ENCODE measurements around the gene GGTLC1.
A peak's percentile ranks its signal among the peaks of the same experiment; 100 is the strongest.
"Not testable (repeated sequence)": the region's sequence is repeated elsewhere in the genome, so short reads cannot be mapped to it uniquely, and the experiment has no call there.

The GGTLC1 gene

DNA sequence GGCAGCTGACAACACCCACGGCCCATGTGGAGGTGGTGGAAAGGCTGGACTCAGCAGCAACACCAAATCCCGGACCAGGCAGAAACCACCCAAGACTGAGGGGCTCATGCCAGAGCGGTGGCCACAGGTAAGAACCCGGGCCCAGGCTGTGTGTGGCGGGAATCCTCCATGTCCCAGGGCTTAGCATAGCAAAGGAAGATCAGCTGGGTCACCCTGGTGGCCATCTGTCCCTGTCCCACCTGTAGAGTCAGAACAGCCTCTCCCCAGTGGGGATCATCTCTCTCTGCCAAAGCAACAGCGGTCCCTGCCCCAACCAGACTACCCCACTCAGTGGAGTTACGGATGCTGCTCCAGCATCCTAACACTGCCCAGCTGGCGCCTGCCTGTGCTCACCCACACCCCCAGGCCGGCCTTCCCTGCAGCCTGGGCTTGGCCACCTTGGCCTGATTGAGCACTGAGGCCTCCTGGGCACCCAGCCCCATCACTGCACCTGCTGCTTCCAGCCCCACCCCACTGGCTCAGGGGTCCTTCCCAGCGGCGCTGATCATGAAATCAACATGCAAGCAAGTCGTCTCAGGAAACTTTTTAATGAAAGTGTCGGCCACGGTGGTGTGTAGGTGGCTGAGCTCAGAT is 5.5 kb upstream of the GGTLC1 start:
- DNase-seq: not testable (repeated sequence)

DNA sequence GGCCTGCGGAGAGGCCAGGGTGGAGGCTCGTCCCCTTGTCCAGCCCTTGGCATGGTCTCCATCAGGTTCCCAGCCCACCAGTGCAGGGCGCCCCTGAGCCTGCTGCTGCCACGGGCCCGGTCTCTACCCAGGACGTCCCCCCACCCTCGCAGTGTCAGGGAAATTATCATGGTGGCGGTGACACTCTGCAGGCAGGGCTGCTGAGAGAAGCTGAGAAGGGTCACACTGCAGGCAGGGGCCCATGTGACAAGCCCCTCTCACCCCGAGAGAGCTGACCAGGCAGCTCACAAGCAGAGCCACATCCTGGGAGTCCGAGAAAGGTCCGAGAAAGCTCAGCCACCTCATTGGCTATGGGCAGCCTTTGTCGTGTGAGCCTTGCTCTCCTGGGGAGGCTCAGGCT is 4.9 kb upstream of the GGTLC1 start:
- DNase-seq: not testable (repeated sequence)

DNA sequence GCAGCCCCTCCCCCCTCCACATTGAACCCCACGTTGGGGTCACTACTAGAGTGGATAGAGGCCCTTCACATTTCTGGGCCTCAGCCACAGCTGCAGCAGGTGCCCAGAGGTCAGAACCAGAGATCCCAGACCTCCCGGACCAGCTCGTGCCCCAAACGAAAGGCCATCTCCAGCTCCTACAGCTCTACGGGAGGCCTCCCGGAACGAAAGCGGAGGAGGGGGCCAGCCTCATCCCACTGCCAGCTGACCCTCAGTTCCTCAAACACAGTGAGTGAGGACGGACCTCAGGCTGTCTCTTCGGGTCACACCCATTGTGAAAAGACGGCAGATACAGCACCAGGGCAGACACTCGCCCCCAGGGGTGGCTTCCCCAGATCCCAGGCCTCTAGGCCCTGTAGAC is 1.7 kb upstream of the GGTLC1 start:
- DNase-seq: not testable (repeated sequence)

GRCh38 chr20:23988966-23989365 is 387 bp upstream of the GGTLC1 start:
- DNase-seq: not testable (repeated sequence)

DNA sequence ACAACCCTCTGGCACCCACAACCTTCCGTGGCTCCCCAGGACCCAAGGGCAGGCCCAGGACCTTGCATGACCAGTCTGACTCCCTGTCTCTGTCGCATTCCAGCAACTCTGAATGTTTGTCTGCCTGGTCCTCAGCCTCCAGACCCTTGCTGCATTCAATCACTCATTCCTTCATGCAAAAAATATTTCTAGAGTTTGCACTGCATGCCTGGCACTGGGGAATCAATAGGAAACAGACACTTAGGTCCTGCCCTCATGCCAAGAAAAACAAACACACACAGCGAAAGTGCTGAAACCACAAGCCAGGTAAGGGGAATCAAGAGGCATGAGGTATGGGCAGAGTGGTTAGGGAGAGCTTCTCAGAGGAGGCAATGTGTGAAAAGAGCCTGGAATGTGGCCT is 1.9 kb downstream of the GGTLC1 start:
- DNase-seq: not testable (repeated sequence)

DNA sequence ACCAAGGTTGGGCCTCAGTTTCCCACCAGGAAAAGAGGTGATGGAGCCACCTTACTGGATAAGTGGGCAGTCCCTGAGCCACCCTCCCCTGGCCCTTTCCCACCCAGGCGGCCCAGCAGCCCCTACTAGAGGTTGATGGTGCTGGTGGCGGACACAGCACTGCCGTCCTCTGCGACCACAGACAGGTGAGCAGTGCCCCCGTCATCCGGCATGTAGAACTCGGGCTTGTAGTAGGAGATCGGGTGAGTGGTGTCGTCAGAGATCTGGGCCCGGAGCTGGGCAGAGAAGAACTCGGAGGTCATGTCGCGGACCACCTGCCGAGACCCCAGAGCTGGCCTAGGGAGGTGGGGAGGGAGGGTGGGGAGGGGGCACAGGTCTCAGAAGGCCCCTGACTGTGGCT is 2.3 kb downstream of the GGTLC1 start:
- DNase-seq: not testable (repeated sequence)

DNA sequence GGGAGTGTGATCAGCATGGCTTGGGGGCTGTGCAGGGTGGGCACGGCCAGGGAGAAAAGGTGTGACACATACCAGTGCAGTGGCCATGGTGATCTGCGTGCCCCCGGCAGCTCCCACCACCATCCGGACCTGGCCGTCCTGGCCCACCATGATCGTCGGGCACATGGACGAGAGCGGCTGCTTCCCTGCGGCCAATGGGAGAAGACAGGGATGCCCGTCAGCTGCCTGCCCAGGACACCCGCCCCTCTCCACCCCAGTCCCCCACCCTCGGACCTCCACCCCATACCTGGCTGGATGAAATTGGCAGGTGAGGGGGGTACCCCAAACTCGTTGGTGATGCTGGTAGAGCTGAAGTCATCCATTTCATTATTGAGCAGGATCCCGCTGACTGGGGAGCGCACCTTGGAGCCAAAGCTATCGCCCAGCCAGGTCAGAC is 2.8 kb downstream of the GGTLC1 start:
- DNase-seq: not testable (repeated sequence)

DNA sequence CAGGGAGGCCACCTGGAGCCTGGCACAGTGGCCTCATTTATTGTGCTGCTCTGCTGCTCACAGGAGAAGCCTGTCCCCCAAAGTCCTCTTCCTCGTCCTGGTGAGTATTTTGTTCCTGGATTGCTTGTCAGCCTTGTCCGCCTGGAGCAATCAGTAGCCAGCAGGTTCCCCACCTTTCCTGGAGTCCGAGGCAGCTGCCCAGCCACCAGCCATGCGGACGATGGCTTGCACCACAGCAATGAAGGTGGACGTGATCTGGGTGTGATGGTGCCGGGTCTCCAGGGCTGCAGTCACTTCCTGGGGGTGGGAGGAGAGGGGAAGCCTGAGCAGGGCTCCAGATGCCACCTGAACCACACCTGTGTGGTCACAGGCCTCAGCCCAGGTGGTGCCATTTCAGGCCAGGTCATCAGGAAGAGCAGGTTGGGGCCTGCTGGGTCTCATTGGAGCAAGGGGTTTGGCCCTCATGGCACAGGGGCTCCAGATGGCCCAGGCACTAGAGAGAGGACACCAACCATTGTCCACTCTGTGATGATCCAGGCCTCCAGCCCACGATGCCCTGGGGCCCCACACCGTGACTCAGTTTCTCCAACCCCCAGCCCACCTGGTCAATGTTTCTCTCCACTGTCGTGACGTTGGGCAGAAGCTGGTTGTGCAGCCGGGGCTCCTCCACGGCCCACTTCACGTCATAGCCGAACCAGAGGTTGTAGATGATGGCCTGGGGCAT is 3.4 kb downstream of the GGTLC1 start:
- DNase-seq: not testable (repeated sequence)

GRCh38 chr20:23984476-23985023 is 4.0 kb downstream of the GGTLC1 start:
- DNase-seq: not testable (repeated sequence)

- DNase-seq: not testable (repeated sequence)
Measured at GRCh38 chr20:23982112-23983018, 6.2 kb downstream of the GGTLC1 start.

DNA sequence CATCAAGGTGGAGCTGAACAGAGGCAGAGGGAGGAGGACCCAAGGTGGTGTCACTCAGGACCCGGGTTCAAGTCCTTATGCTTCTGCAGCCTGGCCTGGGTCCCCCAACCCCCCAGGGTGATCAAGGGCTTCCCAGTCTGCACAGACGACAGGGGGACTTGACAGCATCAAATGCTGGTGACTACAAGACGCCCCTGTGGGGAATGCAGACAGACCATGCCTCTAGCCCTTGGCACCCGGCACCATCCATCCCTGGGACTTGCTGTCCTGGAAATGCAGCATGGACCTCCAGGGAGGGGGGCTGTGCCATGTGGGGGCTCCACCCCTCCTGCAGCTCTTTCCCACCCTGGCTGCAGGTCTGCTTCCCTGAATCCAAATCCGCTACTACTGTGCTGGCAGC is 7.1 kb downstream of the GGTLC1 start:
- DNase-seq: not testable (repeated sequence)

GRCh38 chr20:23981014-23981413 is 7.6 kb downstream of the GGTLC1 start:
- DNase-seq: not testable (repeated sequence)

DNA sequence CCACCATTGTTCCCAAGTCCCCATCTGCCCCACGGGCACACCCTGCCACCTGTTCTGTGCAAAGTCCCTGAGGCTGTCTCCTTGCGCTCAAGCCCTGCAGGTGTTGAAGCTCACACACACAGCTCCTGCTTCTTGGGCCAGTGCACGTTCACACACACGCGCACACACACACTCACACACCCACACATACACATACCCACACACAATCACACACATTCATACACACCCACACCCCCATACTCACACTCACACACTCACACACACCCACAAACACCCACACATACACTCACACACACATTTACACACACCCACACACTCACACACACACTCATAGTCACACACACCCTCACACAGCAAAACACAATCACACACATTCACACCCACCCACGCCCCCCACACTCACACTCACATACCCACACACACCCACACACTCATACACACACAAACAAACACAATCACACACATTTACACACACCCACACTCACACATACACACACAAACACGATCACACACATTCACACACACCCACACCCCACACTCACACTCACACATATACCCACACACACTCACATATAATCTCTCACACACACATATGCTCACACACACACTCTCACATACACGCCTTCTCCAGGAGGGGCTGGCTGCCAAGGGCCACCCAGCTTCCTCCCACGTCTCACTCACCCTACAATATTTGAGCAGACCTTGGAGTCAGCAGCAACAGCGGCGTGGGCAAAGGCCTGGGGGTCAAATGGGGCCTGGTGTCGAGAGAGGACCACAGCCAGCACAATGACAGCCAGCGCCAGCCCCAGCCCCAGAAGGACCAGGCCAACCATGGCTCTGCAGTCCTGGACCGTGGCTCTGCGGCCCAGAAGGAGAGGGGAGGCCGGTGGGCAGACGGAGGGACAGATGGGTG is 8.4 kb downstream of the GGTLC1 start:
- not testable (repeated sequence) for DNase-seq

DNA sequence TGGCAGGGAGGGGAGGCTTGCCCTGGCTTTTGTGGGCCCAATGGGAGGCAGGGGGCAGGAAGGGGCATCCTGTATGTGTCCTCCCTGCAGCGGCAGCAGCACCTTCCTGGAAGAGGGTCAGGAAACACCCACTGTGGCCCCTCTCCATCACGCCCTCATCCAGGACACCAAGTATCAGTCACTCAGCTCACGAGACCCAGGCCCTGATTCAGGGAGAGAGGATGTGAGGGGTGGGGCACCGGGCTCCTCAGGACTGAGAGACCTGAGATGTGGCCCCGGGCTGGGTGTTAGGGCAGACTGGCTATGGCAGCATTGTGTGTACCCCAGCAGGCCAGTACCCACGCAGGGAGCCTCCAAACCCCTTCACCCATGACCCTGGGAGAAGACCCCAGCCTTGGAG is 9.2 kb downstream of the GGTLC1 start:
- DNase-seq: not testable (repeated sequence)

- not testable (repeated sequence) for DNase-seq
Measured at GRCh38 chr20:23978457-23978856, 10.1 kb downstream of the GGTLC1 start.

GRCh38 chr20:23974966-23975365 is 13.6 kb downstream of the GGTLC1 start:
- no peak for DNase-seq

DNA sequence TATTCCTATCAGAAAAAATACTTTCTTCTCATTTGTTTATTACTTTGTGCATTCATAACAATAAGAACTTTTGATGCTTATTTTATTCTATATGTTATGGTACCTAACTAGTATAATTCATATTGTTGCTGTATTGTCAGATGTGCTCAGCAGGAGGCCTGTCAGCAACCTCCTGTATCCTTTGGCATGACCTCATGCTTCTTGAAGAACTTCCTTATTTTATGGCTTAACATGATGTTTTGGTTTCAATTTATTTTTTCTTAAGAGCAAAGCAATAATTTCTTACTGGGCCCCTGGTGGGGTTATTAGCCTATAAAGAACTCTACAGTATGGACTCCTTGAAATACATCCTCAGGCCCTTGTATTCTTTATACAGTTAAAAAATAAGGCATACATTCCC is 17.3 kb downstream of the GGTLC1 start:
- DNase-seq: peak in 3 of 4 experiments; percentile 9 to 20 (median 17)

DNA sequence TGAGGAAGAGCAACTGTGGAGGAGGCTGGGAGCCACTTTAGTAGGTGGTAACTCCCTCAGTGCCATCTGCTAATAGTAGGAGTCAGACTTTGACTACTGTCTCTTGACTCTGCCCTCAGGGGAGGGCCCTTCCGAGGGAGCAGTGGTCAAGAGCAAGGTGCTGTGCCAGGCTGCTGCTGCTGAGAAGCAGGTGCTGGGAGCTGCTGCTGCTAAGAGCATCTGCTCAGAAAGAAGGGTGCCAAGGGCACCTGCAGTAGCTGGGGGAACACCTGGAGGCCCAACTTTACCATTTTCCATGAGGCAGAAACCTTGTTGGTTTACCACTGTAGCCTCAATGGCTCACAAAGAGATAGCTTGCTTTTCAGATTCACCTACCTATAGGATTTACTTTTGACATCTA is 18.5 kb downstream of the GGTLC1 start:
- no peak for DNase-seq

DNA sequence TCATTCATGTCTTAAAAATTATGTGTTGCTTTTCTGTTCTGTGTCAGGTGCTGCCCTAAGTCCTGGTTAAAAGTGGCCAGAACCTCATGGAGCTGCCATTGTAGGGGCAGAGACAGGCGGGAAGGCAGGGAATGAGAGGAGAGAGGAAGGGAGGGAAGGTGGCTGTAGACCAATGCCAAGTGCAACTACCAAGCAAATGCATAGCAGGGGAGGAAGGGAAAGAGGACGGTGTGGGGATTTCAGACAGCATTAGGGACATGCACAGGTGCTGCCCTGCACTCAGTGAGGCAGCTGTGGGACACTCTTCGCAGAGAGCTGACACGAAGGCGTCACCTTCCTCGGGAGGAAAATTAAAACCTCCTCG is 21.0 kb downstream of the GGTLC1 start:
- DNase-seq: no peak

DNA sequence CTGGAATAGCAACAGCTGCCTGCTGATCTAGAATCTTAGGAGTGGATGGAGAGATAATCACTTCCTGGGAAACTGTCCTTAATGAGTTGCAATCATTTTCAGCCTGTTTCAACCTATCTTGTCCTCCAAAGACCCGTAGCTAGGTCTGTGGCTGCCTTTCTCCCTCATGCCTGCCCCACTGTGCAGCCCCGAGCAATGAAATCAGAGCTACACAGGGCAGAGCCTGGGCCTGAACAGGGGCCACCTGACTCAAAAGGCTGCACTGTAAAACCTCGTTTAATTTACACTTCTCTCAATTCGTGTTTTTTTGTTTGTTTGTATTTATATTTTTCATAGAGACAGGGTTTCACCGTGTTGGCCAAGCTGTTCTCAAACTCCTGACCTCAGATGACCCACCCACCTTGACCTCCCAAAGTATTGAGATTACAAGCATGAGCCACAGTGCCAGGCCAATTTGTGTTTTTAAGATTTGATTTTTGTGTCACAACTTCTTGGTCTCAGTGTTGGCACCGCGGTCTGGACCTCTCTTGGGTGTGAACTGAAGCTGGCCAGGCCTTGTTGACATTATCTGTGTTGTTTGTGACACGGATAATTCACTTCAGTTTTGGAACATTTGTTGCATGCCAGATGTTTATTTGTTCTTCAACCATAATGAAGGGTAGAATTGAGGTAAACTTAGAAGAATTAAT is 21.5 kb downstream of the GGTLC1 start:
- no peak for DNase-seq

DNA sequence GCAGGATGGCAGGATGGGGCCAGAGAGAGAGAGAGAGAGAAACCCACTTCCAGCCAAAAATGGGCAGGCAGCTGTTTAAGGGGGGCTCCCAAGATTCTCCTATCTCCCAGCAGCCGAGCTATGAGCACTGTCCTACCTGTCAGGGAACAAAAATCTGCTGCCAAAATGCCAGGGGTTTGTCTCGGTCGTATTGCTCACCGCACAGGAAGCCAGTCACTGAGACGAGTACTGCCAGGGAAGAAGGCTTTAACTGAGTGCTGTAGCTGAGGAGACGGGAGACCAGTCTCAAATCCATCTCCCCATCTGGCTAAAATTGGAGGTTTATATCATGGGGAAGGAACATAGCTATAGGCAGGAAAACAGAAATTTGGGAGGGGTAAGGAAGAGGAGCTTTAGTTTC is 22.3 kb downstream of the GGTLC1 start:
- no peak for DNase-seq

Measured in suppressor macrophage (primary cell).